IMR-90 (cell line): Measurements from ENCODE around the gene E2F4. TPM values are rescaled to one million over a fixed set of nuclear protein-coding genes. Genes with fewer than 3 reads are reported as not detected.
A peak's percentile ranks its signal among the peaks of the same experiment; 100 is the strongest.

Experiments used
- ATAC-seq: fragments of 200-7000 bp; cut with Tn5 transposase; 2 replicates; pipeline ENCODE4 v1.9.1; 2020; ENCODE audit warnings: low read depth, mild to moderate bottlenecking, moderate library complexity
- BruUV-seq: library from RNA; stranded (reverse); fragments of 400-500 nt; replicated peaks from 2 replicates; lab custom pipeline; 2021; lab: Mats Ljungman, UMichigan
- CTCF ChIA-PET: fragments of 300-600 bp; formaldehyde crosslinking; extraction: SDS; loops from one replicate; lab custom pipeline; 2021; ENCODE audit warnings: antibody characterized with exemption; lab: Yijun Ruan, JAX
- POLR2A ChIA-PET: fragments of 300-600 bp; sonication (Branson Sonifier 250); formaldehyde crosslinking; loops from one replicate; lab custom pipeline; 2022; ENCODE audit warnings: antibody characterized with exemption; ENCODE audit not compliant: unreplicated experiment; lab: Charles Lee
- DNase-seq: peaks from one replicate; pipeline ENCODE4 v3.0.0; 2013
- H2AFZ ChIP-seq: replicated peaks from 2 replicates; pipeline ENCODE3; 2013; ENCODE audit warnings: low read length, mild to moderate bottlenecking; ENCODE audit not compliant: poor library complexity
- H2AK5ac ChIP-seq: 2 replicates; pipeline ENCODE4 v1.6.1; 2013; ENCODE audit warnings: low read depth, low read length, inconsistent platforms
- H2AK9ac ChIP-seq: replicated peaks from 2 replicates; pipeline ENCODE3; 2013; ENCODE audit warnings: mild to moderate bottlenecking, low read depth, low read length, moderate library complexity; ENCODE audit not compliant: poor library complexity
- H2BK120ac ChIP-seq: 2 replicates; pipeline ENCODE4 v1.6.1; 2013; ENCODE audit warnings: low read depth, low read length, inconsistent platforms
- H2BK15ac ChIP-seq: 3 replicates; pipeline ENCODE4 v1.6.1; 2013; ENCODE audit warnings: low read depth, low read length, inconsistent platforms
- H2BK20ac ChIP-seq: 2 replicates; pipeline ENCODE4 v1.6.1; 2013; ENCODE audit warnings: low read depth, mild to moderate bottlenecking, inconsistent platforms, low read length, moderate library complexity
- H2BK5ac ChIP-seq: 2 replicates; pipeline ENCODE4 v1.6.1; 2013; ENCODE audit warnings: mild to moderate bottlenecking, low read depth, low read length, inconsistent platforms; ENCODE audit not compliant: poor library complexity, severe bottlenecking
- H3K14ac ChIP-seq: replicated peaks from 2 replicates; pipeline ENCODE4 v1.6.1; 2013; ENCODE audit warnings: low read depth, low read length, inconsistent platforms
- H3K18ac ChIP-seq: 2 replicates; pipeline ENCODE4 v1.6.1; 2013; ENCODE audit warnings: low read depth, low read length, control low read depth
- H3K23ac ChIP-seq: 2 replicates; pipeline ENCODE4 v1.6.1; 2013; ENCODE audit warnings: low read depth, low read length, inconsistent platforms
- H3K27ac ChIP-seq: 2 replicates; pipeline ENCODE4 v1.5.1; 2013; ENCODE audit warnings: mild to moderate bottlenecking, control low read depth, low read length; ENCODE audit not compliant: insufficient read depth
- H3K27me3 ChIP-seq: 2 replicates; pipeline ENCODE4 v1.6.1; 2013; ENCODE audit warnings: low read length; ENCODE audit not compliant: control insufficient read depth, insufficient read depth
- H3K36me3 ChIP-seq: 2 replicates; pipeline ENCODE4 v1.6.1; 2013; ENCODE audit warnings: low read length, mixed read lengths; ENCODE audit not compliant: control insufficient read depth, insufficient read depth
- H3K4ac ChIP-seq: 2 replicates; pipeline ENCODE4 v1.6.1; 2013; ENCODE audit warnings: low read depth, low read length, inconsistent platforms
- H3K4me1 ChIP-seq: 2 replicates; pipeline ENCODE4 v1.6.1; 2013; ENCODE audit warnings: low read length, mixed read lengths; ENCODE audit not compliant: control insufficient read depth, insufficient read depth
- H3K4me2 ChIP-seq: 2 replicates; pipeline ENCODE4 v1.6.1; 2013; ENCODE audit warnings: low read depth, mild to moderate bottlenecking, control low read depth, low read length, moderate library complexity
- H3K4me3 ChIP-seq: 2 replicates; pipeline ENCODE4 v1.5.1; 2013; ENCODE audit warnings: low read depth, mild to moderate bottlenecking, control low read depth, low read length, moderate library complexity; ENCODE audit not compliant: insufficient read depth
- H3K56ac ChIP-seq: 2 replicates; pipeline ENCODE4 v1.6.1; 2013; ENCODE audit warnings: low read length, inconsistent platforms; ENCODE audit not compliant: insufficient read depth; ENCODE audit errors: extremely low read depth
- H3K79me1 ChIP-seq, 2 experiments: 2 replicates each; pipeline ENCODE4 v1.6.1; 2013; ENCODE audit warnings: low read length in 2 of 2, inconsistent platforms in 1 of 2, low read depth in 1 of 2
- H3K9ac ChIP-seq: 2 replicates; pipeline ENCODE4 v1.6.1; 2013; ENCODE audit warnings: low read depth, low read length, control low read depth
- H3K9me1 ChIP-seq: 2 replicates; pipeline ENCODE4 v1.6.1; 2013; ENCODE audit warnings: low read length, inconsistent platforms; ENCODE audit not compliant: insufficient read depth
- H3K9me3 ChIP-seq: 2 replicates; pipeline ENCODE4 v1.6.1; 2013; ENCODE audit warnings: low read length; ENCODE audit not compliant: control insufficient read depth, insufficient read depth
- H4K20me1 ChIP-seq: 2 replicates; pipeline ENCODE4 v1.6.1; 2013; ENCODE audit warnings: low read length, inconsistent platforms; ENCODE audit not compliant: insufficient read depth
- H4K5ac ChIP-seq: 2 replicates; pipeline ENCODE4 v1.6.1; 2013; ENCODE audit warnings: mild to moderate bottlenecking, low read depth, low read length, control low read depth
- H4K8ac ChIP-seq, 2 experiments: 2 replicates each; pipeline ENCODE4 v1.6.1; 2013; ENCODE audit warnings: low read depth in 2 of 2, low read length in 2 of 2, control low read depth in 1 of 2, inconsistent platforms in 1 of 2
- H4K91ac ChIP-seq: 2 replicates; pipeline ENCODE4 v1.6.1; 2013; ENCODE audit warnings: low read depth, low read length, inconsistent platforms; ENCODE audit not compliant: insufficient read depth
- BHLHE40 ChIP-seq: fragments of 150-350 bp; IDR thresholded peaks from 2 replicates; pipeline ENCODE4 v1.6.1; 2016; ENCODE audit warnings: mild to moderate bottlenecking, low read depth, low read length
- CEBPB ChIP-seq: IDR thresholded peaks from 2 replicates; pipeline ENCODE4 v1.6.1; 2012; ENCODE audit warnings: low read depth, low read length, improper control_type of control experiment
- CHD1 ChIP-seq: IDR thresholded peaks from 2 replicates; pipeline ENCODE4 v1.6.1; 2012; ENCODE audit warnings: low read depth, low read length, improper control_type of control experiment
- ELK1 ChIP-seq: fragments of 150-350 bp; IDR thresholded peaks from 2 replicates; pipeline ENCODE4 v1.6.1; 2016; ENCODE audit warnings: low read depth, mild to moderate bottlenecking, low read length, moderate library complexity, borderline replicate concordance
- FOS ChIP-seq: fragments of 150-350 bp; IDR thresholded peaks from 2 replicates; pipeline ENCODE4 v1.6.1; 2016; ENCODE audit warnings: low read depth, low read length
- MAFK ChIP-seq: IDR thresholded peaks from 2 replicates; pipeline ENCODE4 v1.6.1; 2012; ENCODE audit warnings: low read depth, low read length, improper control_type of control experiment
- MAZ ChIP-seq: IDR thresholded peaks from 2 replicates; pipeline ENCODE4 v1.6.1; 2012; ENCODE audit warnings: low read depth, mild to moderate bottlenecking, low read length, improper control_type of control experiment, moderate library complexity, borderline replicate concordance
- POLR2A ChIP-seq: IDR thresholded peaks from 2 replicates; pipeline ENCODE4 v1.6.1; 2012; ENCODE audit warnings: mild to moderate bottlenecking, low read depth, low read length
- RAD21 ChIP-seq: IDR thresholded peaks from 2 replicates; pipeline ENCODE4 v1.6.1; 2012; ENCODE audit warnings: low read length, improper control_type of control experiment
- RCOR1 ChIP-seq: IDR thresholded peaks from 2 replicates; pipeline ENCODE4 v1.6.1; 2012; ENCODE audit warnings: mild to moderate bottlenecking, low read length, improper control_type of control experiment; ENCODE audit not compliant: insufficient replicate concordance
- RFX5 ChIP-seq: IDR thresholded peaks from 2 replicates; pipeline ENCODE4 v1.8.0; 2012; ENCODE audit warnings: low read depth, mild to moderate bottlenecking, low read length, moderate library complexity
- SMC3 ChIP-seq: fragments of 150-350 bp; IDR thresholded peaks from 2 replicates; pipeline ENCODE4 v1.6.1; 2016; ENCODE audit warnings: low read depth, mild to moderate bottlenecking, antibody characterized with exemption, low read length, moderate library complexity
- WGBS, 2 experiments: methylation state at CpG; one replicate each; pipeline versions ENCODE4 v1.1.5 to v1.1.7; 2013; ENCODE audit warnings: missing lambda C conversion rate in 2 of 2; ENCODE audit not compliant: insufficient read length in 1 of 2; ENCODE audit errors: extremely low coverage in 2 of 2; 5-methylcytosine and 5-hydroxymethylcytosine counted together
- dilution Hi-C: fragments of 300-500 bp; cut with HindIII; formaldehyde crosslinking; loops from one replicate; pipeline ENCODE4 v1.14.3; 2018; ENCODE audit warnings: low sequenced_read_pairs; ENCODE audit not compliant: unreplicated experiment
- in situ Hi-C: fragments of 300-500 bp; cut with MboI; formaldehyde crosslinking; loops from 3 replicates; pipeline ENCODE4 v1.14.3; 2019; ENCODE audit warnings: low sequenced_read_pairs, inconsistent platforms, mixed read lengths
- intact Hi-C: fragments of 100-400 bp; cut with micrococcal nuclease; formaldehyde crosslinking; loops from 2 replicates; pipeline ENCODE4 v1.10.0; 2022
- polyA plus RNA-seq, 3 experiments: library from polyadenylated mRNA; depleted of rRNA; stranded (reverse); fragments of >200 nt; gene quantifications; 2 replicates each; pipeline ENCODE4 v1.2.3, GENCODE V29; 2012; ENCODE audit warnings: low replicate concordance in 1 of 3
- total RNA-seq: library from RNA; depleted of rRNA; stranded (reverse); fragments of >200 nt; gene quantifications from 2 replicates; pipeline ENCODE4 v1.2.3, GENCODE V29; 2012
- TF ChIP-seq, protein P1 (sequence below): fragments of 150-350 bp; IDR thresholded peaks from 2 replicates; pipeline ENCODE4 v1.6.1; 2017; ENCODE audit warnings: mild to moderate bottlenecking, antibody characterized with exemption, low read length, low read depth
- TF ChIP-seq, protein P2 (sequence below): conservative IDR thresholded peaks from 2 replicates; pipeline ENCODE4 v1.5.1; 2012; ENCODE audit warnings: mild to moderate bottlenecking, low read depth, low read length, improper control_type of control experiment

Gene E2F4
- total and polyA plus RNA-seq, 2 of the 4 experiments (the other 2 are of a cell fraction) = 63.4 to 103 TPM

DNA sequence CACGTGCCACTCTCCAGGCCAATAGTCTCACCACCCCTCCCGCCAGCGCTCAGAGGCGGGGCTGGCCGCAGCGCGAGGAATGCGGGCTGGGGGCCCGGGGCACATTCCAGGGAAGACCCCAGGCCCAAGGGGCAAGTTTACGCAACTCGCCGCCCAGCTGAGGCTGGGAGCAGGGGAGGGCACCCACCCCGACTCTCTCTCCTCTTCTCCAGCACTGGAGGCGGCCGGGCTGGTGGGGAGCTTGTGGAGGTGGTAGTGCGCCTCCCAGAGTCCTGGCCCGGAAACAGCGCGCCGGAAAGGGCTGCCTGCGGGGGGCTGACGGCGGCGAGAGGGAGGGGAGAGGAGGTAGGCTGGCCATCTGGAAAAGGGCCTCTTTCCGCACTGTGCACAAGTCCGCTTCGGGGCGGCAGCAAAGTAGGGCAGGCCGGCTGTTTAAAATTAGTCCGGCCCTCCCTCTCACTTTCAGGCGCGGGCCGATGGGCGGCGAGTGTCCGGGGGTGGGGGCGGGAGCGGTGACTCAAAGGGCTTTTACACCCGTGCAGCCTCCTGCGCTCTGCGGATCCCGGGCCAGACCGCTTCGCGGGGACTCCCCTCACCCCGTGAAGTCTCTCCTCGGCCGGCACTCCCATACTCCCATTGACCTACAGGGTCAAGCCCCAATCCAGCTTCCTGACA is 54.3 kb downstream of the E2F4 start:
- H3K23ac ChIP-seq = peak overlapping the region; percentile 92; the same call in 1 of the 2 replicates
- peak overlapping the region; percentile 88 for H3K27ac ChIP-seq
- H4K20me1 ChIP-seq = no peaks in the 10 kb centered on the region; the same call in 1 of the 2 replicates
- H2BK20ac ChIP-seq = no peak overlapping the region
- dilution Hi-C loops (no loop called here), intact Hi-C loops (loop anchor here (1.0 to 5.0 kb wide), 2 partner anchors 19 to 146 kb away; partner anchors contain the start of genes TMEM208 and TPPP3), in situ Hi-C loops (no loop called here)
- no peaks in the 10 kb centered on the region for H3K9me3 ChIP-seq
- H4K5ac ChIP-seq = peak overlapping the region; percentile 15; the same call in 1 of the 2 replicates
- H3K4me3 ChIP-seq = peak overlapping the region; percentile 89
- no peaks in the 10 kb centered on the region for H3K36me3 ChIP-seq
- H3K18ac ChIP-seq = peak overlapping the region; percentile 7; the same call in 1 of the 2 replicates
- H2AK9ac ChIP-seq = peak overlapping the region; percentile 97
- H3K79me1 ChIP-seq = peaks cover 22 to 71% of the 10 kb centered on the region in 2 experiments; a peak in 3 of 4 replicates
- peak overlapping the region; percentile 64 for H3K14ac ChIP-seq
- peak overlapping the region; percentile 87 for H2BK5ac ChIP-seq
- CTCF ChIA-PET = interaction anchor here (2.3 kb wide), 1 partner anchor 14 kb away, joined by 5 read pairs; no protein-coding TSS in a partner anchor
- ATAC-seq (peak; percentile 43), DNase-seq (peak; percentile 85)
- peak overlapping the region; percentile 26; the same call in 1 of the 3 replicates for H2BK15ac ChIP-seq
- peaks cover 49% of the 10 kb centered on the region for H3K4me1 ChIP-seq
- POLR2A ChIA-PET = no interaction called here
- H3K9me1 ChIP-seq = peaks cover 33% of the 10 kb centered on the region
- H2BK120ac ChIP-seq = peak overlapping the region; percentile 64; the same call in 1 of the 2 replicates
- no TSS peak for BruUV-seq
- peak overlapping the region; percentile 88; the same call in 1 of the 2 replicates for H4K91ac ChIP-seq
- peak overlapping the region; percentile 52 for H3K9ac ChIP-seq
- 0% methylated on average over 10 of the region's 48 CpGs; no CpG with 5 or more reads in 1 of the 2 experiments for WGBS, 2 experiments
- peak overlapping the region; percentile 90 for H2AFZ ChIP-seq
- peak overlapping the region; percentile 61 to 94 for H4K8ac ChIP-seq
- H2AK5ac ChIP-seq = peak overlapping the region; percentile 99
- H3K4ac ChIP-seq = peak overlapping the region; percentile 96
- peak overlapping the region; percentile 69 for H3K4me2 ChIP-seq
- H3K27me3 ChIP-seq = no peaks in the 10 kb centered on the region
- H3K56ac ChIP-seq = peak overlapping the region; percentile 80
- TF ChIP-seq MAZ (peak; percentile 90; the same call in 1 of the 2 replicates), ELK1 (no peak), POLR2A (peak; percentile 39; the same call in 1 of the 2 replicates), CEBPB (peak; percentile 70), RAD21 (peak; percentile 34), MAFK (no peak), RFX5 (no peak), CHD1 (no peak), BHLHE40 (peak; percentile 78), FOS (no peak), SMC3 (no peak), RCOR1 (no peak)
- TF ChIP-seq, protein P1, sequence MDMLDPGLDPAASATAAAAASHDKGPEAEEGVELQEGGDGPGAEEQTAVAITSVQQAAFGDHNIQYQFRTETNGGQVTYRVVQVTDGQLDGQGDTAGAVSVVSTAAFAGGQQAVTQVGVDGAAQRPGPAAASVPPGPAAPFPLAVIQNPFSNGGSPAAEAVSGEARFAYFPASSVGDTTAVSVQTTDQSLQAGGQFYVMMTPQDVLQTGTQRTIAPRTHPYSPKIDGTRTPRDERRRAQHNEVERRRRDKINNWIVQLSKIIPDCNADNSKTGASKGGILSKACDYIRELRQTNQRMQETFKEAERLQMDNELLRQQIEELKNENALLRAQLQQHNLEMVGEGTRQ = no peak; the same call in 1 of the 2 replicates
- TF ChIP-seq, protein P2, sequence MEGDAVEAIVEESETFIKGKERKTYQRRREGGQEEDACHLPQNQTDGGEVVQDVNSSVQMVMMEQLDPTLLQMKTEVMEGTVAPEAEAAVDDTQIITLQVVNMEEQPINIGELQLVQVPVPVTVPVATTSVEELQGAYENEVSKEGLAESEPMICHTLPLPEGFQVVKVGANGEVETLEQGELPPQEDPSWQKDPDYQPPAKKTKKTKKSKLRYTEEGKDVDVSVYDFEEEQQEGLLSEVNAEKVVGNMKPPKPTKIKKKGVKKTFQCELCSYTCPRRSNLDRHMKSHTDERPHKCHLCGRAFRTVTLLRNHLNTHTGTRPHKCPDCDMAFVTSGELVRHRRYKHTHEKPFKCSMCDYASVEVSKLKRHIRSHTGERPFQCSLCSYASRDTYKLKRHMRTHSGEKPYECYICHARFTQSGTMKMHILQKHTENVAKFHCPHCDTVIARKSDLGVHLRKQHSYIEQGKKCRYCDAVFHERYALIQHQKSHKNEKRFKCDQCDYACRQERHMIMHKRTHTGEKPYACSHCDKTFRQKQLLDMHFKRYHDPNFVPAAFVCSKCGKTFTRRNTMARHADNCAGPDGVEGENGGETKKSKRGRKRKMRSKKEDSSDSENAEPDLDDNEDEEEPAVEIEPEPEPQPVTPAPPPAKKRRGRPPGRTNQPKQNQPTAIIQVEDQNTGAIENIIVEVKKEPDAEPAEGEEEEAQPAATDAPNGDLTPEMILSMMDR = peak; percentile 42
